GM18858 (cell line): ENCODE data around the gene TCF7L2.

Source experiments
- ATAC-seq: cut with Tn5 transposase; IDR thresholded peaks from one replicate; pipeline ENCODE4 v1.9.1; 2021; ENCODE audit not compliant: unreplicated experiment

Gene TCF7L2

GRCh38 chr10:112991888-112992491 lies 41.9 kb downstream of the TCF7L2 start:
- no peak for ATAC-seq

GRCh38 chr10:112996462-112996861 lies 46.4 kb downstream of the TCF7L2 start:
- ATAC-seq, result no peak

GRCh38 chr10:112999102-112999501 lies 49.1 kb downstream of the TCF7L2 start:
- no peak for ATAC-seq

- no peak for ATAC-seq
Observed at GRCh38 chr10:113000442-113000841, 50.4 kb downstream of the TCF7L2 start.

GRCh38 chr10:113000876-113001598 lies 51.0 kb downstream of the TCF7L2 start:
- ATAC-seq, result no peak

GRCh38 chr10:113001599-113002448 lies 51.8 kb downstream of the TCF7L2 start:
- no peak for ATAC-seq

- ATAC-seq, result no peak
Observed at GRCh38 chr10:113002449-113002777, 52.4 kb downstream of the TCF7L2 start.

GRCh38 chr10:113003052-113003451 lies 53.0 kb downstream of the TCF7L2 start:
- ATAC-seq, result no peak

- no peak for ATAC-seq
Observed at GRCh38 chr10:113004069-113004618, 54.1 kb downstream of the TCF7L2 start.

- no peak for ATAC-seq
Observed at GRCh38 chr10:113005380-113005779, 55.3 kb downstream of the TCF7L2 start.

- no peak for ATAC-seq
Observed at GRCh38 chr10:113006656-113007342, 56.8 kb downstream of the TCF7L2 start.

- no peak for ATAC-seq
Observed at GRCh38 chr10:113007343-113007771, 57.3 kb downstream of the TCF7L2 start.

- no peak for ATAC-seq
Observed at GRCh38 chr10:113007821-113008220, 57.8 kb downstream of the TCF7L2 start.

GRCh38 chr10:113011592-113012374 lies 61.7 kb downstream of the TCF7L2 start:
- ATAC-seq, result no peak

GRCh38 chr10:113015201-113015600 lies 65.2 kb downstream of the TCF7L2 start:
- no peak for ATAC-seq

GRCh38 chr10:113017376-113017775 lies 67.3 kb downstream of the TCF7L2 start:
- ATAC-seq, result no peak

GRCh38 chr10:113018034-113018433 lies 68.0 kb downstream of the TCF7L2 start:
- ATAC-seq, result no peak

- ATAC-seq, result no peak
Observed at GRCh38 chr10:113019096-113019495, 69.0 kb downstream of the TCF7L2 start.

- ATAC-seq, result no peak
Observed at GRCh38 chr10:113019692-113020474, 69.8 kb downstream of the TCF7L2 start.

GRCh38 chr10:113020475-113020753 lies 70.4 kb downstream of the TCF7L2 start:
- no peak for ATAC-seq
